GM18519 (cell line): ENCODE measurements around the gene SIRT6.
"Not testable (repeated sequence)": the region's sequence is repeated elsewhere in the genome, so short reads cannot be mapped to it uniquely, and the experiment has no call there.

ENCODE experiments used
- ATAC-seq: cut with Tn5 transposase; IDR thresholded peaks from one replicate; pipeline ENCODE4 v1.9.1; 2021; ENCODE audit warnings: mild to moderate bottlenecking, moderate library complexity; ENCODE audit not compliant: unreplicated experiment, low FRiP score

SIRT6 gene

GRCh38 chr19:4200940-4201542 is 18.7 kb upstream of the SIRT6 start:
- no peak for ATAC-seq

- ATAC-seq = no peak
These were observed 17.4 kb upstream of the SIRT6 start for GRCh38 chr19:4199699-4200293.

- no peak for ATAC-seq
These were observed 16.2 kb upstream of the SIRT6 start for GRCh38 chr19:4198467-4199126.

- no peak for ATAC-seq
These were observed 15.5 kb upstream of the SIRT6 start for GRCh38 chr19:4197625-4198466.

GRCh38 chr19:4197228-4197624 is 14.9 kb upstream of the SIRT6 start:
- ATAC-seq = no peak

- no peak for ATAC-seq
These were observed 14.3 kb upstream of the SIRT6 start for GRCh38 chr19:4196587-4197148.

GRCh38 chr19:4196009-4196408 is 13.6 kb upstream of the SIRT6 start:
- ATAC-seq = no peak

- no peak for ATAC-seq
These were observed 12.0 kb upstream of the SIRT6 start for GRCh38 chr19:4194353-4194752.

GRCh38 chr19:4192537-4192936 is 10.2 kb upstream of the SIRT6 start:
- not testable (repeated sequence) for ATAC-seq

GRCh38 chr19:4189641-4190040 is 7.3 kb upstream of the SIRT6 start:
- ATAC-seq = no peak

GRCh38 chr19:4187313-4188122 is 5.2 kb upstream of the SIRT6 start:
- no peak for ATAC-seq

- no peak for ATAC-seq
These were observed 4.0 kb upstream of the SIRT6 start for GRCh38 chr19:4186087-4186993.

- no peak for ATAC-seq
These were observed 3.2 kb upstream of the SIRT6 start for GRCh38 chr19:4185413-4186086.

- ATAC-seq = no peak
These were observed 2.5 kb upstream of the SIRT6 start for GRCh38 chr19:4184718-4185352.

GRCh38 chr19:4183967-4184717 is 1.8 kb upstream of the SIRT6 start:
- no peak for ATAC-seq

- no peak for ATAC-seq
These were observed 1.3 kb downstream of the SIRT6 start for GRCh38 chr19:4181053-4181508.

- no peak for ATAC-seq
These were observed 3.4 kb downstream of the SIRT6 start for GRCh38 chr19:4178990-4179389.
